Mesenchymal stem cell (in vitro differentiated cells and primary cell): ENCODE data around the gene MYO18B.

Experiments
- DNase-seq: peaks from one replicate; pipeline ENCODE4 v3.0.0-alpha.2; 2013
- H2AFZ ChIP-seq: one replicate; pipeline ENCODE4 v1.6.1; 2013; ENCODE audit warnings: low read depth, mild to moderate bottlenecking, control low read depth, inconsistent platforms, low read length, moderate library complexity
- H2AK5ac ChIP-seq: 2 replicates; pipeline ENCODE4 v1.6.1; 2013; ENCODE audit warnings: low read length, moderate library complexity, mild to moderate bottlenecking, inconsistent platforms; ENCODE audit not compliant: severe bottlenecking
- H2BK120ac ChIP-seq: one replicate; pipeline ENCODE4 v1.6.1; 2013; ENCODE audit warnings: low read depth, mild to moderate bottlenecking, inconsistent platforms, low read length, moderate library complexity
- H2BK12ac ChIP-seq, 2 experiments: one replicate each; pipeline ENCODE4 v1.6.1; 2013; ENCODE audit warnings: inconsistent platforms in 2 of 2, low read length in 2 of 2, mild to moderate bottlenecking in 2 of 2, moderate library complexity in 2 of 2, control low read depth in 1 of 2
- H2BK15ac ChIP-seq: one replicate; pipeline ENCODE4 v1.6.1; 2013; ENCODE audit warnings: mild to moderate bottlenecking, low read depth, inconsistent platforms; ENCODE audit not compliant: poor library complexity, severe bottlenecking
- H2BK5ac ChIP-seq: 2 replicates; pipeline ENCODE4 v1.6.1; 2013; ENCODE audit warnings: low read depth, mild to moderate bottlenecking, low read length, control low read depth, inconsistent platforms; ENCODE audit not compliant: poor library complexity, severe bottlenecking
- H3K14ac ChIP-seq, 2 experiments: one replicate each; pipeline ENCODE4 v1.6.1; 2013; ENCODE audit warnings: inconsistent platforms in 2 of 2, low read length in 2 of 2, control low read depth in 1 of 2, mild to moderate bottlenecking in 1 of 2, moderate library complexity in 1 of 2
- H3K18ac ChIP-seq, 2 experiments: one replicate each; pipeline ENCODE4 v1.6.1; 2013; ENCODE audit warnings: inconsistent platforms in 2 of 2, low read length in 2 of 2, control low read depth in 1 of 2, low read depth in 1 of 2, mild to moderate bottlenecking in 1 of 2
- H3K23ac ChIP-seq, 2 experiments: one replicate each; pipeline ENCODE4 v1.6.1; 2013; ENCODE audit warnings: inconsistent platforms in 2 of 2, low read length in 2 of 2, mild to moderate bottlenecking in 2 of 2, moderate library complexity in 2 of 2, control low read depth in 1 of 2
- H3K27ac ChIP-seq: 2 replicates; pipeline ENCODE4 v1.5.1; 2013; ENCODE audit warnings: mild to moderate bottlenecking, moderate library complexity, low read length, control low read depth, inconsistent platforms; ENCODE audit not compliant: poor library complexity, severe bottlenecking
- H3K27me3 ChIP-seq, 2 experiments: 2 replicates each; pipeline versions ENCODE4 v1.6.1 to v1.7.0; 2013; ENCODE audit warnings: low read length in 2 of 2, mild to moderate bottlenecking in 2 of 2, moderate library complexity in 2 of 2, control low read depth in 1 of 2, inconsistent platforms in 1 of 2; ENCODE audit not compliant: control insufficient read depth in 1 of 2, insufficient read depth in 1 of 2
- H3K36me3 ChIP-seq, 2 experiments: 2 replicates each; pipeline versions ENCODE4 v1.6.1 to v1.7.0; 2013; ENCODE audit warnings: low read length in 2 of 2, control low read depth in 1 of 2, inconsistent platforms in 1 of 2, low read depth in 1 of 2, mild to moderate bottlenecking in 1 of 2; ENCODE audit not compliant: insufficient read depth in 2 of 2, control insufficient read depth in 1 of 2
- H3K4ac ChIP-seq, 2 experiments: one replicate each; pipeline ENCODE4 v1.6.1; 2013; ENCODE audit warnings: inconsistent platforms in 2 of 2, low read length in 2 of 2, mild to moderate bottlenecking in 2 of 2, moderate library complexity in 2 of 2, control low read depth in 1 of 2, low read depth in 1 of 2
- H3K4me1 ChIP-seq: 2 replicates; pipeline ENCODE4 v1.6.1; 2013; ENCODE audit warnings: low read depth, low read length, control low read depth; ENCODE audit not compliant: control insufficient read depth, insufficient read depth
- H3K4me2 ChIP-seq: 2 replicates; pipeline ENCODE4 v1.6.1; 2013; ENCODE audit warnings: low read length, mild to moderate bottlenecking, inconsistent platforms; ENCODE audit not compliant: poor library complexity, severe bottlenecking
- H3K4me3 ChIP-seq, 2 experiments: 2 replicates each; pipeline versions ENCODE4 v1.5.1 to v1.7.0; 2013; ENCODE audit warnings: low read length in 2 of 2, mild to moderate bottlenecking in 2 of 2, control low read depth in 1 of 2, low read depth in 1 of 2; ENCODE audit not compliant: insufficient read depth in 1 of 2
- H3K79me1 ChIP-seq: replicated peaks from 2 replicates; pipeline ENCODE4 v1.6.1; 2013; ENCODE audit warnings: mild to moderate bottlenecking, control low read depth, low read length, inconsistent platforms; ENCODE audit not compliant: poor library complexity, severe bottlenecking
- H3K9ac ChIP-seq: 2 replicates; pipeline ENCODE4 v1.7.0; 2013; ENCODE audit warnings: mild to moderate bottlenecking, low read length, moderate library complexity
- H3K9me3 ChIP-seq: 2 replicates; pipeline ENCODE4 v1.7.0; 2013; ENCODE audit warnings: mild to moderate bottlenecking, low read length; ENCODE audit not compliant: control insufficient read depth
- H4K8ac ChIP-seq: one replicate; pipeline ENCODE4 v1.6.1; 2013; ENCODE audit warnings: inconsistent platforms, mild to moderate bottlenecking, low read length, moderate library complexity
- H4K91ac ChIP-seq: one replicate; pipeline ENCODE4 v1.6.1; 2013; ENCODE audit warnings: mild to moderate bottlenecking, low read length, inconsistent platforms
- WGBS: methylation state at CpG from one replicate; pipeline ENCODE4 v1.1.7; 2013; ENCODE audit warnings: mixed read lengths; 5-methylcytosine and 5-hydroxymethylcytosine counted together

Gene MYO18B

DNA sequence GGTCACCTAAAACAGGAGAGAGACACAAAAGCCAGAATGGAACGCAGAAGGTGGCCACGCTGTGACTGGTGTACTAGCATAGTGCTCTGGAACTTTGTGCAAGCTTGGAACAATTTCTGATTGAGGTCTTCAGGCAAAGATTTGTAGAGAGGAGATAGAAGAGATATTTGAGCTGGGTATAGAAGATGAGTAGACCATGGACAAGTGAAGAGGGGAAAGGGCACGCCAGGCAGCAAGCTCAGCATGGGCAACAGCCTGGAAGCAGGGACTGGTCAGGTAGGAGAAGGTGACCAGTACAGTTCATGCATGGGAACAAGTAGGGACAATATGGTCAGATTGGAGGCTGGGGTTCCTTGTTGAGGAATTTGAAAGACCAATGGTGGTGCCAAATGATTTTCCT lies 24.4 kb downstream of the MYO18B start:
- Histone ChIP-seq H2BK5ac (no peak overlapping the region), H4K8ac (no peak overlapping the region), H3K79me1 (no peaks in the 10 kb centered on the region), H2BK120ac (no peak overlapping the region), H3K23ac (no peak overlapping the region), H3K9ac (no peak overlapping the region), H3K4me3 (no peak overlapping the region), H3K27me3 (peaks cover 12 to 16% of the 10 kb centered on the region in 2 experiments), H3K4me2 (no peak overlapping the region), H2AFZ (no peak overlapping the region), H3K14ac (no peak overlapping the region), H3K27ac (no peak overlapping the region), H2AK5ac (no peak overlapping the region), H4K91ac (no peak overlapping the region), H3K4ac (no peak overlapping the region), H3K9me3 (peaks cover 22% of the 10 kb centered on the region), H2BK15ac (no peak overlapping the region), H3K4me1 (peaks cover 4% of the 10 kb centered on the region), H3K18ac (no peak overlapping the region), H2BK12ac (no peak overlapping the region), H3K36me3 (no peaks in the 10 kb centered on the region)
- DNase-seq, result no peak
- WGBS, result 84% methylated on average over 3 of the region's 3 CpGs

GRCh38 chr22:25770333-25770732 lies 28.3 kb downstream of the MYO18B start:
- Histone ChIP-seq H3K4me2 (no peak overlapping the region), H4K8ac (no peak overlapping the region), H3K14ac (no peak overlapping the region), H2BK12ac (no peak overlapping the region), H2BK120ac (no peak overlapping the region), H3K9ac (no peak overlapping the region), H3K4ac (no peak overlapping the region), H2BK15ac (no peak overlapping the region), H3K4me3 (no peak overlapping the region), H3K36me3 (no peaks in the 10 kb centered on the region), H2AFZ (no peak overlapping the region), H3K79me1 (no peaks in the 10 kb centered on the region), H3K9me3 (peaks cover 22% of the 10 kb centered on the region), H3K18ac (no peak overlapping the region), H3K27ac (no peak overlapping the region), H2AK5ac (no peak overlapping the region), H3K27me3 (peaks cover 24 to 33% of the 10 kb centered on the region in 2 experiments), H3K23ac (no peak overlapping the region), H4K91ac (no peak overlapping the region), H3K4me1 (no peaks in the 10 kb centered on the region), H2BK5ac (no peak overlapping the region)
- no peak for DNase-seq
- WGBS, result 90% methylated on average over 4 of the region's 4 CpGs

DNA sequence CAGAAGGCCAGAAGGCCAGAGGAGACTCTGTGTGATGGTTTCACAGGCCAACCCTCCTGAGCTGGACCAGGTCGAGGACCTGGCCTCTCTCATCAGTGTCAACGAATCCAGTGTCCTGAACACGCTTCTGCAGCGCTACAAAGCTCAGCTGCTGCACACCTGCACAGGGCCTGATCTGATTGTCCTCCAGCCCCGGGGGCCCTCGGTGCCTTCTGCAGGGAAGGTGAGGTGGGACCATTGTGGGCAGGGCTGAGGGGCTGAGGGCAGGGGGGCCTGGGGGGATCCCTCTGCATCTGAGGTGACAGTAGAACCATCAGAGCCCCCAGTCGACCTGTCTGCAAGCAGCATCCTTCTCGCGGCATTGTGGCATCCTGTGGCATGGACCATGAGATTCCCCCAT lies 30.3 kb downstream of the MYO18B start:
- Histone ChIP-seq H3K79me1 (no peaks in the 10 kb centered on the region), H3K4ac (no peak overlapping the region), H3K4me3 (no peak overlapping the region), H3K4me1 (no peaks in the 10 kb centered on the region), H2BK15ac (no peak overlapping the region), H3K14ac (no peak overlapping the region), H3K36me3 (no peaks in the 10 kb centered on the region), H2BK12ac (no peak overlapping the region), H3K4me2 (no peak overlapping the region), H2BK120ac (no peak overlapping the region), H3K27me3 (peaks cover 29 to 37% of the 10 kb centered on the region in 2 experiments), H2BK5ac (no peak overlapping the region), H3K27ac (no peak overlapping the region), H2AK5ac (no peak overlapping the region), H4K91ac (no peak overlapping the region), H3K9ac (no peak overlapping the region), H3K23ac (no peak overlapping the region), H3K18ac (no peak overlapping the region), H3K9me3 (peaks cover 5% of the 10 kb centered on the region), H2AFZ (no peak overlapping the region), H4K8ac (no peak overlapping the region)
- WGBS, result 86% methylated on average over 9 of the region's 9 CpGs
- no peak for DNase-seq

GRCh38 chr22:25774575-25775026 lies 32.6 kb downstream of the MYO18B start:
- WGBS, result 61% methylated on average over 12 of the region's 12 CpGs
- Histone ChIP-seq H4K8ac (no peak overlapping the region), H2AFZ (no peak overlapping the region), H3K4me1 (no peaks in the 10 kb centered on the region), H3K4me3 (no peak overlapping the region), H3K9me3 (peaks cover 3% of the 10 kb centered on the region), H3K79me1 (no peaks in the 10 kb centered on the region), H3K14ac (no peak overlapping the region), H3K9ac (no peak overlapping the region), H3K23ac (no peak overlapping the region), H2BK120ac (no peak overlapping the region), H2BK15ac (no peak overlapping the region), H2AK5ac (no peak overlapping the region), H3K18ac (no peak overlapping the region), H3K4ac (no peak overlapping the region), H3K27me3 (peaks cover 32 to 37% of the 10 kb centered on the region in 2 experiments), H2BK5ac (no peak overlapping the region), H3K4me2 (no peak overlapping the region), H4K91ac (peak overlapping the region; percentile 28), H3K27ac (no peak overlapping the region), H3K36me3 (no peaks in the 10 kb centered on the region), H2BK12ac (peak overlapping the region in 1 of 2 experiments; percentile 15)
- no peak for DNase-seq
